Neutrophil (primary cell): ENCODE measurements around the gene DNM2.
"Not testable (repeated sequence)": the region's sequence is repeated elsewhere in the genome, so short reads cannot be mapped to it uniquely, and the experiment has no call there.

Source experiments
- H3K27ac ChIP-seq: fragments of 200-600 bp; sonication (generic); 2 replicates; pipeline ENCODE4 v1.5.1; 2016; ENCODE audit warnings: mild to moderate bottlenecking, moderate library complexity
- H3K27me3 ChIP-seq: fragments of 200-600 bp; sonication (generic); 2 replicates; pipeline ENCODE4 v1.6.0; 2016; ENCODE audit warnings: mild to moderate bottlenecking
- H3K36me3 ChIP-seq: fragments of 200-600 bp; sonication (generic); 2 replicates; pipeline ENCODE4 v1.5.1; 2017
- H3K4me1 ChIP-seq, 2 experiments: fragments of 200-600 bp in 1 of 2; sonication (generic) in 1 of 2; 1 replicate in 1 of 2; 2 replicates in 1 of 2; pipeline versions ENCODE4 v1.5.1 to v1.6.1; 2013 to 2016; ENCODE audit warnings: low read depth in 1 of 2, low read length in 1 of 2, mild to moderate bottlenecking in 1 of 2, moderate library complexity in 1 of 2; ENCODE audit not compliant: control insufficient read depth in 1 of 2, insufficient read depth in 1 of 2
- H3K4me3 ChIP-seq, 2 experiments: fragments of 200-600 bp in 1 of 2; sonication (generic) in 1 of 2; 1 replicate in 1 of 2; 2 replicates in 1 of 2; pipeline ENCODE4 v1.5.1; 2013 to 2016; ENCODE audit warnings: low read depth in 1 of 2, low read length in 1 of 2, mild to moderate bottlenecking in 1 of 2, moderate library complexity in 1 of 2
- H3K9me3 ChIP-seq: fragments of 200-600 bp; sonication (generic); 2 replicates; pipeline ENCODE4 v1.5.1; 2016
- TF ChIP-seq, protein P1 (sequence below): fragments of 200-600 bp; sonication (generic); IDR thresholded peaks from 2 replicates; pipeline ENCODE4 v1.5.1; 2016; ENCODE audit warnings: antibody characterized with exemption

The DNM2 gene

DNA sequence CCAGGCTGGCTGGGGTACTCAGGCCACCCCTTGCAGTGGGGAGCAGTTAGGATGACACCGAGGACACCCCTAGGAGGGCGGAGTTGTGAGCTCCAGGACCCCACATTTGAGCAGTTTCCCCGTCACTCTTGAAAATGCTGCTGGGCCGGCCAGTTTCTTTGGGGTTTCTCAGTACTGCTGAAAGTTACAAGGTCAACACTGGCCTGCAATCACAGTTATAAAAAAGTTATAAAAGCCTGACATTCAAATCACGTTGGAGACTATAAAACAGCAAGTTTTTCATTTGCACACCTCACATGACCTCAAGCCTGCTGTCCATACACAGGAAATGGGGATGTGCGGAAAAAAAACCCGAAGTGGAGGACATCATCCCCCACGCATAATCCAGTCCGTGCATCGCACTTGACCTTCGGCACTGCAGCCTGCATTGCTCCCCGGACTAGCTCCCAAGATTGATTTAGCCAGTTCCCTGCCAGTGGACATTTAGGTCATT, 27.0 kb downstream of the DNM2 start:
- TF ChIP-seq, protein P1, sequence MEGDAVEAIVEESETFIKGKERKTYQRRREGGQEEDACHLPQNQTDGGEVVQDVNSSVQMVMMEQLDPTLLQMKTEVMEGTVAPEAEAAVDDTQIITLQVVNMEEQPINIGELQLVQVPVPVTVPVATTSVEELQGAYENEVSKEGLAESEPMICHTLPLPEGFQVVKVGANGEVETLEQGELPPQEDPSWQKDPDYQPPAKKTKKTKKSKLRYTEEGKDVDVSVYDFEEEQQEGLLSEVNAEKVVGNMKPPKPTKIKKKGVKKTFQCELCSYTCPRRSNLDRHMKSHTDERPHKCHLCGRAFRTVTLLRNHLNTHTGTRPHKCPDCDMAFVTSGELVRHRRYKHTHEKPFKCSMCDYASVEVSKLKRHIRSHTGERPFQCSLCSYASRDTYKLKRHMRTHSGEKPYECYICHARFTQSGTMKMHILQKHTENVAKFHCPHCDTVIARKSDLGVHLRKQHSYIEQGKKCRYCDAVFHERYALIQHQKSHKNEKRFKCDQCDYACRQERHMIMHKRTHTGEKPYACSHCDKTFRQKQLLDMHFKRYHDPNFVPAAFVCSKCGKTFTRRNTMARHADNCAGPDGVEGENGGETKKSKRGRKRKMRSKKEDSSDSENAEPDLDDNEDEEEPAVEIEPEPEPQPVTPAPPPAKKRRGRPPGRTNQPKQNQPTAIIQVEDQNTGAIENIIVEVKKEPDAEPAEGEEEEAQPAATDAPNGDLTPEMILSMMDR: no peak
- Histone ChIP-seq H3K36me3 (no peaks in the 10 kb centered on the region), H3K27me3 (no peaks in the 10 kb centered on the region), H3K4me3 (no peak overlapping the region), H3K27ac (peak overlapping the region; percentile 62), H3K9me3 (no peaks in the 10 kb centered on the region), H3K4me1 (peaks cover 62 to 70% of the 10 kb centered on the region in 2 experiments)

DNA sequence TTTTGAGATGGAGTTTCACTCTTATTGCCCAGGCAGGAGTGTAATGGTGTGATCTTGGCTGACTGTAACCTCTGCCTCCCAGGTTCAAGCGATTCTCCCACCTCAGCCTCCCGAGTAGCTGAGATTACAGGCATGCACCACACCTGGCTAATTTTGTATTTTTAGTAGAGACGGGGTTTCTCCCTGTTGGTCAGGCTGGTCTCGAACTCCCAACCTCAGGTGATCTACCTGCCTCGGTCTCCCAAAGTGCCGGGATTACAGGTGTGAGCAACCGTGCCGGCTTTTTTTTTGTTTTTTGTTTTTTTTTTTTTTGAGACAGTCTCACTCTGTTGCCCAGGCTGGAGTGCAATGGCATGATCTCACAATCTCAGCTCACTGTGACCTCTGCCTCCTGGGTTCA, 28.6 kb downstream of the DNM2 start:
- H3K9me3 ChIP-seq, H3K36me3 ChIP-seq, H3K27me3 ChIP-seq, H3K4me3 ChIP-seq: not testable (repeated sequence)
- Histone ChIP-seq H3K4me1 (peaks cover 68 to 76% of the 10 kb centered on the region in 2 experiments), H3K27ac (peak overlapping the region; percentile 47)

DNA sequence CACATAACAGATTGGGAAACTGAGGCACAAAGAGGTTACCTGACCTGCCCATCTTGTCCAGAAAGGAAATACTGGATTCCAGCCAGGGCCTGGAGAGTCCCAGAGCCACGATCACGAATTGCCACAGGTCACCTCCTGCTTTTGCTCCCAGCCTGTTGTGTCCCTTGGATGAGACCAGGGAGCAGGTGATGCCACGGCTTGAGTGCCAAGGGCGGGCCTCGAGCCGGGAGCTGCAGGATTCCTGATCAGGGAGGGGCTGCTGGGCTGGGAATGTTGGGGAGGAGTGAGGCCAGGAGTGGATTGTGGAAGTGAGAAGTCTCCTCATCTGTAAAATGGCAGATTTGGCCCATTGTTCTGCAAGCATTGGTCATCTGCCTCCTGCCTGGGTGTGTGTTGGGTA, 29.4 kb downstream of the DNM2 start:
- Histone ChIP-seq H3K27me3 (no peaks in the 10 kb centered on the region), H3K4me1 (peaks cover 70 to 76% of the 10 kb centered on the region in 2 experiments), H3K9me3 (no peaks in the 10 kb centered on the region), H3K4me3 (no peak overlapping the region), H3K27ac (peak overlapping the region; percentile 97), H3K36me3 (no peaks in the 10 kb centered on the region)
- TF ChIP-seq, protein P1: no peak

DNA sequence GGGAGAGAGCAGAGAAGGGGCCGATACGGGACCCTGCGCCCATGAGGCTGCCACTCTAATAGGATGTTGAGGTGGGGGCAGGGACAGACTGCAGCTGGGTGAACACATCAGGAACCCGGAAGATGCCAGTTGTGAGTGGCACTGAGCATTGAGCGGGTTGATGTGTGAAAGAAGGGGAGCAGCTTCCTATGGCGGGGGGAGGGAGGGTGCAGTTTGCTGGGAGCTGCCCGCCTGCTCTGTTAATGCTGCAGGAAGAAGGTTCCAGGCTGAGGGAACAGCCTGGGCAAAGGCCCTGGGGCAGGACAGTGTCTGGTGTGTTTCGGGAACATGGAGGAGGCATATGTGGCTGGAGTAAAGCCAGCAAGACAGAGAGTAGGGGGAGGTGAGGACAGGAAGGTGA, 29.8 kb downstream of the DNM2 start:
- H3K27ac ChIP-seq: peak overlapping the region; percentile 97
- no peak overlapping the region for H3K4me3 ChIP-seq
- peaks cover 70 to 76% of the 10 kb centered on the region in 2 experiments for H3K4me1 ChIP-seq

DNA sequence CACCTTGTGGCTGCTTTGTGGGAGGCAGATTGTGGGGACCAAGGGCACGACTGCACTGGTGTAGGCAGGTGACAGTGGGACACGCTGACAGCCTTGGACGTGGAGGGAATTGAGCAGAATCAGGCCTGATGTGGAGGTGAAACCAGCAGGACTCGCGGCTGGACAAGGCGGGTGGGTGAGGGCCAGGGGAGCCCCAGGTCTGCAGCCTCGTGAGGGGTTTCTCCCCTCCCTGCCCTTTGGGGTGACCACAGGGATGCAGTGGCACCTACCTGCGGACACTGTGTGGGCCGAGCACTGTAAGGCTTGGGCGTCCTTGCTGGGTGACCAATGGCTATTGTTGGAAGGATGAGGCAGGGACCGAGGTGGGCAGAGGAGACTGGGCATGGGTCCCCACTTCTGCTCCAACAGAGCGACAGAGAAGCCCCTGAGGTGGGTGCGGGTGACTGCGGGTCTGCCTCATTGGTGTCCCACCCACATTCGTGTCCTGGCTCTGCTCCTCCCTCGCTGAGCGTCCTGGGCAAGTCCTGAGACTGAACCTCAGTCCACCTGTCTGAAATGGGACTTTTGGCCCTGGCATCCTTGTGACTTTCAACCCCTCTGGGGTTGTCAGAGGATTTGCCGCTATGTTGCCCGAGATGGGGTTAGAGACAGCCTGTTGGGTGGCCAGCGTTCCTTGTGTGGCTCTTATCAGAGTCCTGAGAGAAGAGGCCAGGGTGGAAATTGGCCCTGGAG, 30.5 kb downstream of the DNM2 start:
- H3K4me1 ChIP-seq: peaks cover 68 to 76% of the 10 kb centered on the region in 2 experiments

More for the DNA sequence above, 29.8 kb downstream of the DNM2 start:
- no peaks in the 10 kb centered on the region for H3K9me3 ChIP-seq
- H3K36me3 ChIP-seq: no peaks in the 10 kb centered on the region
- H3K27me3 ChIP-seq: no peaks in the 10 kb centered on the region
- TF ChIP-seq, protein P1: no peak

More for the DNA sequence above, 30.5 kb downstream of the DNM2 start:
- TF ChIP-seq, protein P1: no peak
- no peaks in the 10 kb centered on the region for H3K27me3 ChIP-seq
- no peaks in the 10 kb centered on the region for H3K9me3 ChIP-seq
- no peaks in the 10 kb centered on the region for H3K36me3 ChIP-seq
- H3K27ac ChIP-seq: peak overlapping the region; percentile 97
- peak overlapping the region in 1 of 2 experiments; percentile 24 for H3K4me3 ChIP-seq
